Pancreas (tissue), 10 donors: ENCODE data around the gene BCAS3. TPM values are rescaled to one million over a fixed set of nuclear protein-coding genes. Genes with fewer than 3 reads are reported as not detected.

Source experiments
- ATAC-seq, 4 donors: fragments of 200-7000 bp; cut with Tn5 transposase; one replicate each; pipeline versions ENCODE4 v1.8.0 to v1.9.1; 2020; ENCODE audit warnings: mild to moderate bottlenecking in 4 of 4, moderate library complexity in 4 of 4
- DNase-seq, 6 donors: peaks; one replicate each; pipeline ENCODE4 v3.0.0-alpha.2; 2020
- FAIRE-seq: peaks from 2 replicates; lab custom pipeline; 2012; peaks lifted over from hg19 to GRCh38; lab: Jason Lieb, UNC
- H3K27ac ChIP-seq, 4 donors: fragments of 200-600 bp; sonication (generic); 1 replicate in 3 of 4; 2 replicates in 1 of 4; pipeline versions ENCODE4 v1.5.0 to v1.8.0; 2020
- H3K27me3 ChIP-seq, 4 donors: fragments of 200-600 bp; one replicate each; pipeline ENCODE4 v1.8.0; 2021
- H3K36me3 ChIP-seq, 3 donors: fragments of 200-600 bp; sonication (generic) in 1 of 3; one replicate each; pipeline versions ENCODE4 v1.5.0 to v1.8.0; 2020 to 2021
- H3K4me1 ChIP-seq, 3 donors: fragments of 200-600 bp; one replicate each; pipeline ENCODE4 v1.8.0; 2021
- H3K4me3 ChIP-seq, 4 donors: fragments of 200-600 bp; sonication (generic) in 2 of 4; one replicate each; pipeline versions ENCODE4 v1.5.0 to v1.8.0; 2020 to 2021
- H3K9me3 ChIP-seq, 4 donors: fragments of 200-600 bp; one replicate each; pipeline ENCODE4 v1.8.0; 2021
- WGBS, 2 donors: extraction: QIAGEN DNeasy Blood & Tissue Kit; methylation state at CpG; one replicate each; pipeline ENCODE4 v1.1.7; 2013; 5-methylcytosine and 5-hydroxymethylcytosine counted together
- intact Hi-C, 3 donors: fragments of 100-400 bp; cut with DNase I; formaldehyde crosslinking; loops; one replicate each; pipeline versions ENCODE4 v1.11.1 to v1.14.2; 2022
- polyA plus RNA-seq, 2 donors: library from polyadenylated mRNA; stranded (reverse); fragments of 200-250 nt; gene quantifications; one replicate each; pipeline ENCODE4 v1.2.3, GENCODE V29; 2013
- total RNA-seq, 6 donors: library from RNA; stranded (reverse); fragmentation: NEBNext Ultra II Directional in 4 of 6; extraction: Animal tissue kit (Norgen Biotek cat#: 25700) in 4 of 6; gene quantifications; one replicate each; pipeline versions ENCODE4 v1.2.1 to v1.2.4, GENCODE V29; 2021 to 2023
- TF ChIP-seq, protein P1 (sequence below), 4 donors: fragments of 200-600 bp; sonication (generic) in 3 of 4; IDR thresholded peaks; one replicate each; pipeline versions ENCODE4 v1.5.0 to v1.8.0; 2021; ENCODE audit warnings: antibody characterized with exemption in 4 of 4
- donor health status: healthy with polysubstance abuse.
- donor health status: DM: no; HTN: no; CAD: no; lungs with moderate emphysema.
- donor health status: DM: no; HTN: no; CAD: no.
- donor health status: control.
- donor health status: control.
- donor health status: Bipolar disorder and iron deficiency.
- donor health status: DM: yes; HTN: yes; CAD: no.
- donor health status: DM: no; HTN: no; CAD: no.
- donor health status: DM: no; HTN: no; CAD: no.
- donor health status: DM: yes; HTN: yes; CAD: no.

BCAS3 gene
- total and polyA plus RNA-seq, 8 donors: 4.6 to 27.7 (median 13.2) TPM

DNA sequence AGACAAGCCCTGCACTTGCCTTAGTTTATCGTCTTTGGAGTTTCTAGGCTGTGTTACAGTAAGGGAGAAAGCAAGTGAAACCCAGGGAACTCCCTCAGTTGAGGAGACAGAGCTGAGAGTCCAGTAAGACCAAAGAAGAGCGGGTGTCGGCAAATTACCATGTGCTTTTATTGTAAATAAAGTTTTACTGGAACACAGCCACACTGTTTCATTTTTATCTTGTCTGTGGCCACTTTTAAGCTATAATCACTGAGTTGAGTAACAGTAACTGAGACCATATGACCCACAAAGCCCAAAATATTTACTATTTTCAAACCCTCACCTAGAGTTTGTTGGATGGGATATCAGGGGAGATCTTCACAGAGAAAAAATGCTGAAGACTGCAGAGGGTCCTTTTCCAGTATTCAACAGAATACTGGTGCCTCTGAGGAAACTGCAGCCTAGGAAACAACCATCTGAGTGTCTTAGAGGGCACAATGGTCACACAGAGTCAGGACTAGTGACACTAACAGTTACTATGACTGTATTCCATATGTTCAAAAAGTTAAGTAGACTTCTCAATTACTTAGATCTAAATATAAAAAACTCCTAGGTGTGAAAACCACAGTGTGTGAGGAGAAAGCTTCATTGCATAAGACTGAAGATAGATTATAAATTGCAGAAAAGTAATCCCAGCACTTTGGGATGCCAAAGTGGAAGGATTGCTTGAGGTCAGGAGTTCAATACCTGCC, 370.9 kb downstream of the BCAS3 start:
- DNase-seq (no peak), ATAC-seq (no peak), FAIRE-seq (no peak)
- H3K4me3 ChIP-seq: no peak overlapping the region
- no peak overlapping the region for H3K27ac ChIP-seq
- no peaks in the 10 kb centered on the region for H3K36me3 ChIP-seq
- H3K9me3 ChIP-seq: no peaks in the 10 kb centered on the region
- intact Hi-C loops: no loop called here
- TF ChIP-seq, protein P1, sequence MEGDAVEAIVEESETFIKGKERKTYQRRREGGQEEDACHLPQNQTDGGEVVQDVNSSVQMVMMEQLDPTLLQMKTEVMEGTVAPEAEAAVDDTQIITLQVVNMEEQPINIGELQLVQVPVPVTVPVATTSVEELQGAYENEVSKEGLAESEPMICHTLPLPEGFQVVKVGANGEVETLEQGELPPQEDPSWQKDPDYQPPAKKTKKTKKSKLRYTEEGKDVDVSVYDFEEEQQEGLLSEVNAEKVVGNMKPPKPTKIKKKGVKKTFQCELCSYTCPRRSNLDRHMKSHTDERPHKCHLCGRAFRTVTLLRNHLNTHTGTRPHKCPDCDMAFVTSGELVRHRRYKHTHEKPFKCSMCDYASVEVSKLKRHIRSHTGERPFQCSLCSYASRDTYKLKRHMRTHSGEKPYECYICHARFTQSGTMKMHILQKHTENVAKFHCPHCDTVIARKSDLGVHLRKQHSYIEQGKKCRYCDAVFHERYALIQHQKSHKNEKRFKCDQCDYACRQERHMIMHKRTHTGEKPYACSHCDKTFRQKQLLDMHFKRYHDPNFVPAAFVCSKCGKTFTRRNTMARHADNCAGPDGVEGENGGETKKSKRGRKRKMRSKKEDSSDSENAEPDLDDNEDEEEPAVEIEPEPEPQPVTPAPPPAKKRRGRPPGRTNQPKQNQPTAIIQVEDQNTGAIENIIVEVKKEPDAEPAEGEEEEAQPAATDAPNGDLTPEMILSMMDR (IDR thresholded peaks at IDR 0.05): no peak
- no peaks in the 10 kb centered on the region for H3K4me1 ChIP-seq
- no peaks in the 10 kb centered on the region for H3K27me3 ChIP-seq
- WGBS, 2 donors: 94 to 100% methylated on average over 3 of the region's 3 CpGs

DNA sequence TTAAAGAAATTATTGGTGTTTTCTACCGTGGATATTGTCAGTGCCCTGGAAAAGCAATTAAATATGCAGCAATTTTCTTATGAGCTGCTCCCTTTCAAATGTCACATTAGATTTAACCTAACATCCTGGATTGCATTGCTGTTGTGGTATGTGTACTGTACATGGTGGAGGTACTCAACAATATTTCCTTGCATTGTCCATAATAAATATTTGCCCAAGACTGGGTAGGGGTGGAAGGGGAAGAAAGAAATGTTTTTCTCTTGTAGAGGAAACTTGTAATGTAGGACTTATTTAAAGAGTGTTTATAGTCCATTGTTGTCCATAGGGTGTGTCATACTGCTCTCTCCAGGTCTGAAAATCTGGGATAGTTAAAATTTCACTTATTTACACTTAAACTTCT, 375.8 kb downstream of the BCAS3 start:
- Histone ChIP-seq H3K27ac (no peak overlapping the region), H3K4me3 (no peak overlapping the region), H3K4me1 (no peaks in the 10 kb centered on the region), H3K9me3 (no peaks in the 10 kb centered on the region), H3K36me3 (no peaks in the 10 kb centered on the region), H3K27me3 (no peaks in the 10 kb centered on the region)
- 92 to 93% methylated on average over 1 of the region's 1 CpG for WGBS, 2 donors
- no peak for FAIRE-seq
- TF ChIP-seq, protein P1 (IDR thresholded peaks at IDR 0.05): no peak
- no peak for DNase-seq
- no peak for ATAC-seq
- intact Hi-C loops: no loop called here

DNA sequence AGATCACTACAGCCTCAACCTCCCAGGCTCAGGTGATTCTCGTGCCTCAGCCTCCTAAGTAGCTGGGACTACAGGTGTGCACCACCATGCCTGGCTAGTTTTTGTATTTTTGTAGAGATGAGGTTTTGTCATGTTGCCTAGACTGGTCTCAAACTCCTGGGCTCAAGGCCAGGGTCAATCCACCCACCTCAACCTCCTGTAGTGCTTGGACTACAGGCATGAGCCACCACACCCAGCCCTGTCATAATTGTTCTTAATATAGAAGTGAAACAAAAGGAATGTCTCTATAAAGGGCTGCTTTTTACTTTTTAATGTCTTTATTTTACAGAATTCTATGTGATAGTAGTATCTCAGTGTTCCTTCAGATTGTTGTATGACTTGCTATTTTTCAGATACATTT, 376.8 kb downstream of the BCAS3 start:
- no peak overlapping the region for H3K27ac ChIP-seq
- H3K27me3 ChIP-seq: no peaks in the 10 kb centered on the region
- no peaks in the 10 kb centered on the region for H3K9me3 ChIP-seq
- ATAC-seq: no peak
- H3K4me1 ChIP-seq: no peaks in the 10 kb centered on the region
- no peak for DNase-seq
- H3K4me3 ChIP-seq: no peak overlapping the region
- FAIRE-seq: no peak
- no peaks in the 10 kb centered on the region for H3K36me3 ChIP-seq
- intact Hi-C loops: no loop called here
- WGBS, 2 donors: 97 to 100% methylated on average over 1 of the region's 1 CpG
- TF ChIP-seq, protein P1 (IDR thresholded peaks at IDR 0.05): no peak

DNA sequence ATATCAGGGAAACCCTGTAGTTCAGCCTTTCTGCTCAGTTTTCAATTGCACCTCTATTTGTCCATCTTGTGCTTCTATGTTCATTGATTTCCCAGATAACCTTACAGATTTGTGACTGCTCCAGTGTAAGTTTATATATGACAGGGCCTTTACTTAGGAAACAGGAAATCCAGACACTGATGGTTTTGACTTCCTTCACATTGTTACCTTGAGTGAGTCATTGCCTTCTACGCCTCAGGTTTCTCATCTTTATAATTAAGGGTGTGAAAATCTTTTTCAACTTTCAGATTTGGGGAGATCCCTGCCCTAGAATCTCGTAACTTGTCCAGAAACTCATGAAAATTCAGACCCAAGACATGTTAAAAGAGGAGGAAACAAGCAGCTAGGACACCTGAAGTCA, 379.6 kb downstream of the BCAS3 start:
- TF ChIP-seq, protein P1 (IDR thresholded peaks at IDR 0.05): no peak
- Histone ChIP-seq H3K27me3 (no peaks in the 10 kb centered on the region), H3K36me3 (no peaks in the 10 kb centered on the region), H3K9me3 (no peaks in the 10 kb centered on the region), H3K4me3 (no peak overlapping the region), H3K4me1 (no peaks in the 10 kb centered on the region), H3K27ac (no peak overlapping the region)
- WGBS, 2 donors: 84 to 87% methylated on average over 2 of the region's 2 CpGs
- ATAC-seq: no peak
- intact Hi-C loops: no loop called here
- no peak for DNase-seq
- FAIRE-seq: no peak

DNA sequence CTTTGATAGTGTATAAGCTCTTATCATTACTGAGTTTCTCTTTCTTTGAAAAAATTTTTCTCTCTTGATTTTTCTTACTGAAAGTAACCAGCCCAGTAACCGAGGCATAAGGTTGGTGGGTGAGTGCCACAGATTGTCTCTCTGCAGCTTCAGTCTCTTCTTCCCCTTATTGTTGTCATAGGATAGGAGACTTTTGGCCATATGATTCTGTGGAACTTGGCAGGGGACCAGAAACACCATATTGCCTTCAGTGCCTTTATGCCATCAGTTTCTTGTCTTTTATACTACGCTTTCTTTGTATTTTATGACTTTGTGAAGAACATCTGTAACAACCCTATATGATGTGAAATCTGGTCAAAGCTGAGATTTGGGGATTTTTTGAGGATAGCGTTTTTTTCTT, 380.4 kb downstream of the BCAS3 start:
- Histone ChIP-seq H3K9me3 (no peaks in the 10 kb centered on the region), H3K36me3 (no peaks in the 10 kb centered on the region), H3K27ac (no peak overlapping the region), H3K4me1 (no peaks in the 10 kb centered on the region), H3K4me3 (no peak overlapping the region), H3K27me3 (no peaks in the 10 kb centered on the region)
- no peak for FAIRE-seq
- intact Hi-C loops: no loop called here
- TF ChIP-seq, protein P1 (IDR thresholded peaks at IDR 0.05): no peak
- ATAC-seq: no peak
- 88 to 93% methylated on average over 3 of the region's 3 CpGs for WGBS, 2 donors
- DNase-seq: no peak
